GM21526 (cell line): Measurements from ENCODE around the gene SLCO2A1.

ENCODE experiments used
- ATAC-seq: cut with Tn5 transposase; IDR thresholded peaks from one replicate; pipeline ENCODE4 v1.9.1; 2021; ENCODE audit warnings: moderate library complexity; ENCODE audit not compliant: unreplicated experiment, low FRiP score

The SLCO2A1 gene

DNA sequence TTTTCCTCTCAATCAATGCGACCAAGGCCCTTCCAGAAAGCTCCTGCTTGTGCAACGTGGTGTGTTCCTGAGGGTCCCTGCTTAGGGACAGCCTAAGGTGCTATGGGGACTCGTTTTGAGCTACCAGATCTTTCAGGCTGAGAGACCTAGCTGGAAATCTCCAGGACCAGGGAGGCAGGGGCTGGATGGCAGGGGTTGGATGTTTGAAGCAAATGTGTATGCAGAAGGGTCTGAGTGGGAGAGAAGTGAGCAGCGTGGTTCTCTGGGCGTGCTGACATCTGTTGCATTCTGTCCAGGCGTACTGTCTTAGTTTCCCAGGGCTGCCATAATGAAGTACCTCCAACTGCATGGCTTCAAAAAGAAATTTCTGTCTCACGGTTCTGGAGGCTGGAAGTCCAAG, 31.7 kb upstream of the SLCO2A1 start:
- no peak for ATAC-seq

DNA sequence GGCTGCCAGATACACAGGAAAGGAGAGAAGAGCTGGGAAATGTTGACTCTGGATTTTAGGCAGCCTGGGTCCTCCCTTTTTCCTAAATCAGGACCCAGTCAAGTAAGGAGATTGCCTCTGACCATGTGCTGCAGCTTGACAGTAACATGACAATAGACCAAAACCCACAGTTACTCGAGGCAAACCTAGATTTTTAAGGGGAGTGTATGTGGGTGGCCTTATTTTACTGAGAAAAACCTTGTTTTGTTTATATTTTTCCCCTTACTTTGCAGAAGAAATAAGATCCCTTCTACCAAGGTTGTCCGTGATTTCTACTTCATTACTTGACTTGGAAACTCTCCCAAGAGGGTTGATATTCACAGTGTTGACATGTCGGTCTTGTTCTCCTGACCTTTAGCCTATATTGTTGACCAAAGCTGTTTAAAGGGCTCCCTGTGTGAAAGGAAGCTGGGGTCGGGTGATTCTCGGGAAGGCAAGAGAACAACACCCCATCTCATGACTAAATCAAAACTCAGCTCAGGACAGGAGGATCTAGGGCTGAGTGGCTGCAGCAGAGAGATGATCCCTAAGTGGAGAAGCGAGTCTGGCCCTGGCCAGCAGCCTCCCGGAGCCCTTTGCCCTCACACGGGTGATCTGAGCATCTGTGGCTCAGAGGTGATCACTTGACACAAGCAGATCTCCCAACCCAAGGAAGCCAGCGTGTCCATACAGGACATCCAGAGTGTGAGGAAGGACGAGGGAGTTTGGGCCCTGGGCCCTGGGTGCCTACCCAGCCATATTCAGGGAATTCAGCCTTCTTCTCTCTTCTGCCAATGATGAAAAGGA, 31.0 kb upstream of the SLCO2A1 start:
- ATAC-seq, result no peak

DNA sequence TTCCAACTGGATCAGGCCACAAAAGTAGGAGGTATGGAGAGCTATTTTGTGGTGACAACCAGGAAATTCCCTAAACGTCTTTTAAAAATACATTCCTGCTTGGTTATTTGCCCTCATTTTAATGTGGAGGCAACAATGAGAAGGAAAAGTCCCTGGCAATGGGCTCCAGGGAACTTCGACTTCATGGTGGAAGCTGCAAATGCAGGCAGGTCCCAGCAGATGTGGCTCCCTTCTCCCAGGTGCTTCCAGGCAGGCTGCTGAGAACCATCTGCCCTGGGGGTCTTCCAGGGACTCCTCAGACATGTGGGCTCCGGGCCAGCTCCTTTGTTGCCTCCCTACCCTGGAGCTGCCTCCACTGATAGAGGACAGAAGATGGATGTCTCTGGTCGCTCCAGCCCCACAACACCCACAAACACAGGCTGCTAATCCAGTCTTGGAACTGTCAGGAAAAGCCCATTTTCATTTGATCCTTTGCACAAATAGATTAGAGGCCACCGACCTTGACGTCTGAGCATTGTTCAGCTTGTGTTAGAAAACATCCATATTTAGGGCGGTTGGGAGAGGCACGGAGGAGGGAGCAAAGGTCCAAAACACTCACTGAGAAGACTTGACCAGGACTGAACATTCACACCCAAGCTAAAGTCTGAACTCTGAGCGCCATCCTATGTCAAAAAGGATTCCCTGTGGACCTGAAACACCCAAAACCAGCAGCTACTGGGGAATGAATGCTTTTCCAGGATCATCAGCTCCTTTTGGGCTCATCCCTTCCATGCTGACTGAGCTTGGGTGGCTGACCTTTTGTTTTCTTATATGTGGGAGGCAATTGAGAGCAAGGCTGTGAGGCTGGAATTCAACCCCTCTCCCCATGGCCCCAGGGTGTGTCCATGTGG, 30.2 kb upstream of the SLCO2A1 start:
- no peak for ATAC-seq

DNA sequence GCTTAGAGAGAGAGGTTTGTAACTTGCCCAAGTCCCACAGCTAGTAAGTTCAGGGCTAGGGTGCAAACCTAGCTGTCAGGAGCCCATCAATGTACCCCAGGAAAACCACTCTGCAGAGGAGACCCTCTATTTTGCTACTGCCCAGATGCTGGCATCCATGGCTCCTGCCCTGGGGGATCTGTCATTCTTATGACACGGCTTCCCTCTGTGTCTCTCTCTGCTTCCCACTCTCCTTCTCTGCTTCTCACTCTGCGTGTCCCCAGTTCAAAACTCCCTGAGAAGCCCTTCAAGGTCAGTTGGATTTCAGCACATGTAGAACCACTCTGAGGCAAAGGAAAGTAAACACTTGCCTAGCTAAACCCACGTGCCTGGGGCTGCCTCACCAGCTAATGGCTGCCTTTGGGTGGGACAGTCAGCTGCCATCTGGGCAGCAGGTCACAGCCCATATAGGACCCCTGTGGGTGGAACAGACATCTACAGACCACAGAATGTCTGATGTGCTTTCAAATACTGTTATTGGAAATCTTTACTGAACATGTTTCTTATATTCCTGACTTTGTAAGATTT, 29.4 kb upstream of the SLCO2A1 start:
- ATAC-seq, result no peak

DNA sequence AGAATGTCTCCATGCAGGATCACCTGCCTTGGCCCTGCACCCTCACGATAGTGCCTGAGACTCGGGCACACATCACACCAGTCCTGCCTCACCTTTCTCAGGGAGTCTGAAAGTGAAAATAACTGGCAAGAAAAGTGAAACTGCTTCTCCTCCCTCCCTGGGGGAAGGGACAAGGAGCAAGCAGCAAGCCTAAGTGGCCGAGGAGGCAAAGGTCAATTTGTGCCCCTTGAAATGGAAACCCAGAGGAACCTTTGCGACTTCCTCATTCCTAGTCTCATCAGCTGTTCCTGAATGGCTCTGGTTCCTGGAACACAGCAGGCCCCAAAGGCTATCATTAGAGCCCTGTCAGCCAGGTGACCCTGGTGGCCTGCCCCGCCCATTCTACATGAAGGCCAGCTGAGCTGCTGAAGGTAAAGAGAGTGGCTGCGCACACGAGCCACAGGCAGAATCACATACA, 28.0 kb upstream of the SLCO2A1 start:
- no peak for ATAC-seq

DNA sequence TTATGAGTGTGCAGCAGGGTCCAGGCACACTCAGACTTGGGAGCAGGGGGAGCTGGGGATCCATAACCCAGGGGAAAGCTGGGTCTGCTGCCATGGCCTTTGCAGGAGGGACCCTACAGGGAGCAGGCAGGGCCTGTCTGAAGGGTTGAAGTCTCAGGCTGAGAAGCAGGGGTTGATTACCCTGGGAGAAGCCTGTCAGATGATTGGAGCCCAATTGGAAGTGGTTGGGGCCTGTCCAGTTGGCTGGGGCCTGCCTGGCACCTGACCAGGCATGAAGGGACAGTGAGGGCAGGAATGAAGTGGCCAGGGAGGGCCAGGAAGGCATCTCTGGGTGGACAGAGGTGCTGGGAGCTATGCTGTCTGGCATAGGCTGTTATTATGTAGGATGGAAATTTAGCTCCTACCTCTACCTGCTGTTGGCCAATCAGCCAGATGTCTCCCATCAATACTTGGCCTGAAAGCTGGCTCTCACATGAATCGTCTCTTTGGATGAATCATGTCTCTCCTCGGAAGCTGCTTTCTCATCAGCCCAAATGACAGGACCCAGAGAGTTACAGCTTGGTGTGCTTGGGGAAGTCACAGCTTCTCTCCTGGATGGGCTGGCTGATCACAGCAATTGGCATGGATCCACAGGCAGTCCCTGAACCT, 27.4 kb upstream of the SLCO2A1 start:
- ATAC-seq, result no peak

DNA sequence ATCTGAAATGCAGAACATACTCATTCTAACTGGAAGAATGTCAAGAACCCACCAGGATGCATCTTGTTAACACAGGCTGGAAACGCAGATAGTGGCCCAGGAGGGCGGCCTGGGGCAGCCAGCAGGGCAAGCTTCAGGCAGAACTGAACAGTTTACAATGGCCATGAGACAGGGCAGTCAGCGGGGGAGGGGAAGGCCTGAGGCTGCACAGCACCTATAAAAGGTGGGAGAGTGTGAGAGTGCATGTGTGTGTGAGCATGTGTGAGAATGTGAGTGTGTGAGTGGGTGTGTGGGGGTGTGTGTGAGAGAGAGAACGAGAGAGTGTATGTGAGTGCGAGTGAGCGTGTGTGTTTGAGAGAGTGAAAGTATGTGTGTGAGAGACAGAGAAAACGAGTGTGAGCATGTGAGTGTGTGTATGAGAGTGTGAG, 26.8 kb upstream of the SLCO2A1 start:
- no peak for ATAC-seq

DNA sequence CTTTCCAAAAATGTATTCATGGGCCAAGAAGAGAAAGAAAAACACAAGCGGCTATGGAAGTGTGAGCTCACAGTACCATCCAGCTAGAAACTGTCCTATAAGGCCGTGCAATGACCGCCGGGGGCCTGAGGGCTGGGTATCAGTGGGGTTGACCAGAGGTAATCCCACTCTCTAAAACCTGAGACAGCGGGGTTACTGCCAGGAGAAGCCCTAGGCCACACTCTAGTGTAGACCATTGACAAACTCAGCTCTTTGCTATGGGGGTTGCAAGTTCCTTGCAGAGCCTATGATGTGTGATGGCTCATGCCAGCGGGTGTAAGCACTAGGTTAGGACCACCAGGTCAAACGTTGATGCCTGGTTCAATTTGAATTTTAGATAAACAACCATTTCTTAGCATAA, 25.9 kb upstream of the SLCO2A1 start:
- no peak for ATAC-seq

DNA sequence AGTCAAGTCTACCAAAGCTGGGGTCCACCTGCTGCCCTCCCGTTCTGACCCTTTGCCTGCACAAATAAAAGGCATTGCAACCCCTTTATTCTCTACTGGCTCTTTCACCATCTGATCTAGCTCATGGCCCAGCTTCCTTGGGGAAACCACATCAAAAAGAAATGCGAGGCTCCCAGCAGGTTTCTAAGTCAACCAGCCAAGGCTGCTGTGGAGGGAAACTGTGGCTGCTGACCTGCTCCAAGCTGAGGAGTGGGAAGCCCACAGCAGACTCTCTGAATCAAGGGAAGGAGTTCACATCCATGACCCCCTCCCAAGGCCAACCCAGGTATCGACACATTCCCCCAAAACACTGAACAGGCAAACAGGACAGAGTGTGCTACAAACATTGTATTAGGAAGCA, 25.2 kb upstream of the SLCO2A1 start:
- no peak for ATAC-seq

DNA sequence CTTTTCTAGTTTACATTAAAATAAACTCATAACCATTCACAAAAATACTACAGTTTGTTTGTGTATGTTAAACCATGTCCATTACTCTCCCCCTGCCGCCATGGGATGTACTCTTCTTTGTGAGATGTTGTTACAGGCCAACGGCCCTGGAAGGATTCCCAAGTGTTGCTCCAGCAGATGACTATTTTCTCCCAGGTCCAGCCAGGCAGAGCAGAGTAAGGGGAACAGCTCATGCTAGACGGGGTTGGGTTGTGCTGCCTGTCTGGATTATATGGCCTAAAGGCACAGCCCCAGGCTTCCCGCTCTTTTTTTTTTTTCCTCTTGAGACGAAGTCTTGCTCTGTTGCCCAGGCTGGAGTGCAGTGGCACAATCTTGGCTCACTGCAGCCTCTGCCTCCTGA, 24.5 kb upstream of the SLCO2A1 start:
- no peak for ATAC-seq

DNA sequence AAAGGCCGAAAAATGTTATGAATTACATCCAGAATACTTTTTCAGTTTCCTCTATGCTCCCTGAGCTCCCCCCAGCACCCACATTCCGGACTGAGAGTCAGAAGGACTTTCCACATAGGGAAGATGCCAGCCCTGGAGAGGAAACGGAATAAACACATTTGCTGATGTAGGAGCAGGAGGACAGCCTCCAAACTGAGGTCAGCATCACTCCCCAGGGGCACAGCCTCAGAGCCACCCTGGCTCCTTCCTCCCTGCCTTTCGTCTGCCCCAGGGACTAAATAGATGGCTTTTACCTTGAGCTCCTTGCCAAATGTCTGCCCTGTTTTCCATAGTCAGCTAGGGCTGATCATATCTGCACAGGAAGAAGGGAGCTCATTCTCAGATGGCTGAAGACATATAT, 22.6 kb upstream of the SLCO2A1 start:
- no peak for ATAC-seq

DNA sequence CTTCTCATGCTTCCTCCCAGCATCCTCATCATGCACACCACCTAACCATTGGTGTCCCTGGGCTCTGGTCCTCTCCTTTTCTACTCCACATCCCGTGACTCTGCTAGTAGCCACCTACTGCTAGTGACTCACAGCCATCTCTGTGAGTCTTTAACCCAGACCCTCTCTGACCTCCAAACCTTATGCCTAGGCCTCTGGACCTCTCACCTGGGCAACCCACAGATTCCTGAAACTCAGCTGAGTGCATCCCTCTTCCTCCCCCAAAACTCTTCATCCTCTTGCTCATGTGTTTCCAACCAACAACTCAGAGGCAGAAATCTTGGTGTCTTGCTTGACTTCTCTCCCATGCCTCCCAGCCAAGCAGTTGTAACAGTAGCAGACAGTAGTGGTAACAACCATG, 20.0 kb upstream of the SLCO2A1 start:
- no peak for ATAC-seq

DNA sequence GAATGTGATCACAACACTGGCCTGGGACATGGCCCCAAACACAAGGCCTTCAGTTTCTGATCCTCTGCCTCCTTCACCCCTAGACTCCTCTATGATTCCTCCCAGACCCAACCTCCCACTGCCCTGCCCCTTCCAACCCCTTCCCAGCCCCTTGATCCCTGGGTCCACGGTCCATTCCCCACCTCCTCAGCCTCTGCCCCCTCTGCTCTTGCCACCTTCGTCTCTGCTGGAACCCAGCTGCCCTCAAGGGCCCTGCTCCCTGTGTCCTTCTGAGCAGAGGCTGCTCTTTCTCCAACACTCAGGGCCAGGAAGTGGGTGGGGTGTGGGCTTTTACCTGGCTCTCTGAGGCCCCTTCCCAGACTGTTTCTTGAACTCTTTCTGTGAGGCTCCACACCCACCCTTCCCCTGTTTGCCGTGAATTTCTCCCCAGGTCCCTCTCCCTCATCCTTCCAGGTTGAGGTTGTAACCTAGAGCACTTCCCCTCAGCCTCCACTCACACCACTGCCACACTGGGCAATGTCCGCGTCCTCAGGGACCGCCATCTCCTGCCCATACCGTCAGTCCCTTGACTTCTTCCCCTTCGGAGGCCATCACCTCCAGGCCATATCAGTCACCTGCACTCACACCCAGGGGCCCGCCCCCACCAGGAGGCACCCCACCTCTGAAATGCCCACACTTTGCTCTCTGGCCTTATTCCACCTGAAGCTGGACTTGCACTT, 18.7 kb upstream of the SLCO2A1 start:
- no peak for ATAC-seq

DNA sequence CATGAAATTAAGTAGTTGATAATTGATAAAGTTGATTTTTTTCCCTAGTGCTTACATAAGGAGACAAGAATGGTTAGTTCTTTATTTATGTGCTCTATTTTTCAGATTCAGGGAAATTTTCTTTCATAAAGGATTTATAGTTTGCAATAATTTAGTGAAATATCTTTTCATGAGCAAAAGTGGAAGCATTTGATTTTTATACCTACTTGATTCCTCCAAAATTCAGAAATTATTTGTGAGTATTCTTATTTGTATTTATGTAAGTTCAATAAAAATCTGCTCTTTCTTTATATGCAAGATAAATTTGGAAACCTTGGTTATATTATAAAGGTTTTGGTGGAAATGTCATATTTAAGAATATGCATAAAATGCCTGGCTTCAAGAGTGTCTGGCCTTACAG, 14.7 kb upstream of the SLCO2A1 start:
- no peak for ATAC-seq

DNA sequence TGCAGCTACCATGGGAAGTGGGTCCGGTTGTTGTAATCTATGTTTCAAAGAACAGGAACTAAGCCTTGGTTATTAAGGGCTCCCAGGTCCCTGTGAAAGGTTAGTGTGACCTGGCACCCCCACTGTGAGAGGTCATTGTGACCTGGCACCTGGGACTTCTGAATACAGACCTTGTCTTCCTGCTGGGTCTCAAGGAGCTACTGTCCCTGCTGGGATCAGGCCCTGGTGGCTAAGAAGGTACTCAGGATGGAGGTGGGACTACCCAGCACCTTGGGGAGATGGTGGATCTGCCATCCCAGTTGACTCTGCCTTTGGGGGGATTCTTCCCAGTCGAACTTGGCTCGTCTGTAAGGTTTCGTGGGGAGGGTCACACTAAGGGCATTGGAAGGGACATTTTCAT, 10.3 kb upstream of the SLCO2A1 start:
- no peak for ATAC-seq

DNA sequence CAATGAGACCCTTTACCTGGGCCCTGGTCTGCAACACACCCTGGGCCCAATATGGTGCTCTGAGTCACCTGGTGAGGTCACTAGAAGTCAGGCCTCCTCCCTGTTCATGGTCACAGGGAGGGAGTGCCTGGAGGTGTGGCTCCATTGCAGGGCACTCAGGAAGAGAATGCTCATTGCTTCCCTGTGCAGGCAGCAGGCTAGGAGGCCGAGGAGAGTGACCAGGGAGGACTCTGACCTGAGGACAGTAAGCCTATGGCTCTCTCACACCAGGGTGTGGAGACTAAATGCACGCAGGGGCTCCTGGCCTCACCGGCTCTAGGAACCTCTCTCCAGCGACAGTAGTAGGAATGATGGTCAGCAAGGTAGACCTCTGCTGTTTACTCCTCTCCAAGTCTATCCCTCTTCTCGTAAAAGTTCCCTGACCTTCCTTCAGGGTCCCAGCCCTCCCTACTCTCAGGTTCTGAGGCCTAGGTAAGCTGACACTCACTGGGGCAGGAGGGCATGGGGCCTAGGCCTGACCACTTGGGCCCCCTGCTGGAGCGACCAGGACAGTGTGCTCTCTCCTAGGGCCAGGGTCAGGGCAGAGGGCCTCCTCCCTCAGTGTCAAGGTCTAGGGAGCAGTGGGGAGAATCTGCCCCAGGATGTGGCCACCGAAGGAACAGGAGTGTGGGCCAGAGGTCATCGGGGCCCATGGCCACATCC, 9.6 kb upstream of the SLCO2A1 start:
- no peak for ATAC-seq

DNA sequence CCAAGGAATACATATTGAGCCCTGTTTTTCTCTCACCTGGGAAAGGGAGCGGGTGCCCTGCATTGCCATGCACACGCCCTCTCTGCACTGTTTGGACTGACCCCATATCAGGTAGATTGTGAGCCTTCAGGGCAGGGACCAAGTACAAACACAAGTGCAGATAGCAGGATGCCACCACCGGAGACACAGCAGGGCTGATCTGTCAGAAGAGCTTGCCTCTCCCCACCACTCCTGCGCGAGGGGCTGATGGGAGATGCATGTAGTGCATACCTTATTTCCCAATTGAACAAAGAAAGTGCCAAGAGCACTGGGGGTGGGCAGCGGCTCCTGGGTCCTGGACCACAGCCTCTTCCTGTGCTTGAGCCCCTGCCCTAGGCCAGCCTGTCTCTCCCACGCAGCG, 9.0 kb upstream of the SLCO2A1 start:
- ATAC-seq, result no peak

DNA sequence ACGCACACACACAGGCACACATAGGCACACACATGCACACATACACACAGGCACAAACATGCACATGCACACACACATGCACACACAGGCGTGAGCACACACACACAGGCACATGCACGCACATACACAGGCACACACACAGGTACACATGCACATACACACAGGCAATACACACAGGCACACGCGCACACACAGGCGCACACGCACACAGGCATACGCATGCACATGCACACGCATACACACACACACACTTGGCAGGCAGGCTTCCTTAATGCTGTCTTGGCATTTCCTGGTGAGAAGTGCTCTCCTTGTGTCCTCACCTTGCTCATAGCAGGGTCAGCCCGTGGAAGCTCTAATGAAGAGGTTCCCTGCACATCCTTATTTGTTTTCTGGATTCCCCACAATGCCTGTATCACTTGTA, 8.4 kb upstream of the SLCO2A1 start:
- no peak for ATAC-seq

DNA sequence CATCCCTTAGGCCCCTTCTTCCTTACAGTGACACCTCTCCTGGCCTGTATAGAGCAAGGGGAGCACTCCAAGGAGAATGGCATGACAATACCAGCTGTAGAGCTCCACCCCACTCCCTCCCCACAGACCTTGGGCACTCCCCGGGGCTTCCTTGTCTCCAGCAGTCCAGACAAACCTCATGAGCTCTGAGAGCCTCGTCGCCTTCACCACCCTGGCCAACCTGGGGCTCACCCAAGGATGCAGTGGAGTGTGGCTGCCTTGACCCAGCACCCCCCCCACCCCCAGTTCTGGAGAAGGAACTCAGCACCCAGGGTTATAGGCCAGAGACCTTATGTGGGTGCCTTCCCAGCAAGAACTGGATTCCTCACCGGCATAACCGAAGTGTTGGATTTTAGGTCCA, 7.4 kb upstream of the SLCO2A1 start:
- no peak for ATAC-seq

DNA sequence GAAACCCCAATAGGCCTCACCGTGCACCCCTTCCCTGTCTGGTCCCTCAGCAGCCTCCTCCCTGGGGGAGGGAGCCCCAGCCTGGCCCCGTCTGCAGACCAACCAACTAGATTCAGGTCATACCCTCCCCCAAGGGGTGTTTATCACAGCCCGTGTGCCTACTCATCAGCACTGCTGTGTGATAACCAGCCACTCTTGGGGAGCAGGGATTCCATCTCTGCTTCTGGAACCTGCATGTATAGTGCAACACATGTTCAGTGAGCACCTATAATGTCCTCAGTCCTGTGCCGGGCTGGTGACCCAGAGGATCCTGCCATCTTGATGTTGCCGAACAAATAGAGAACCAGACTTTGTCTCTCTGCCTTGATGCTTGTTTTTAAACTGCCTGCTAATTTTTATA, 6.6 kb upstream of the SLCO2A1 start:
- no peak for ATAC-seq
